Type B pancreatic cell (in vitro differentiated cells): Measurements from ENCODE around the gene ADGRL2. TPM values are rescaled to one million over a fixed set of nuclear protein-coding genes. Genes with fewer than 3 reads are reported as not detected.

Experiments used
- DNase-seq: peaks from one replicate; pipeline ENCODE4 v3.0.0; 2021; ENCODE audit warnings: mixed read lengths; ENCODE audit not compliant: unreplicated experiment; ENCODE audit errors: extremely low spot score
- H3K27ac Mint-ChIP-seq: 2 replicates; pipeline ENCODE4 v1.8.0; 2021; ENCODE audit warnings: mild to moderate bottlenecking, mixed read lengths
- H3K27me3 Mint-ChIP-seq: 2 replicates; pipeline ENCODE4 v1.8.0; 2021; ENCODE audit warnings: mixed read lengths
- H3K36me3 Mint-ChIP-seq: 2 replicates; pipeline ENCODE4 v1.8.0; 2021; ENCODE audit warnings: mixed read lengths
- H3K4me1 Mint-ChIP-seq: one replicate; pipeline ENCODE4 v1.8.0; 2021; ENCODE audit warnings: mixed read lengths; ENCODE audit not compliant: unreplicated experiment
- H3K4me3 Mint-ChIP-seq: 2 replicates; pipeline ENCODE4 v1.8.0; 2021; ENCODE audit warnings: mild to moderate bottlenecking, mixed read lengths
- H3K9me3 Mint-ChIP-seq: 2 replicates; pipeline ENCODE4 v1.8.0; 2021; ENCODE audit warnings: mixed read lengths
- total RNA-seq: library from RNA; stranded (reverse); gene quantifications from 2 replicates; pipeline ENCODE4 v1.2.1, GENCODE V29; 2021; ENCODE audit warnings: low replicate concordance
- TF ChIP-seq, protein P1 (sequence below): fragments of 200-600 bp; sonication (generic); conservative IDR thresholded peaks from 2 replicates; pipeline ENCODE4 v1.5.0; 2021; ENCODE audit warnings: antibody characterized with exemption, mild to moderate bottlenecking

ADGRL2 gene
- total RNA-seq, 1 donor from 2014 or later, result 103 TPM

DNA sequence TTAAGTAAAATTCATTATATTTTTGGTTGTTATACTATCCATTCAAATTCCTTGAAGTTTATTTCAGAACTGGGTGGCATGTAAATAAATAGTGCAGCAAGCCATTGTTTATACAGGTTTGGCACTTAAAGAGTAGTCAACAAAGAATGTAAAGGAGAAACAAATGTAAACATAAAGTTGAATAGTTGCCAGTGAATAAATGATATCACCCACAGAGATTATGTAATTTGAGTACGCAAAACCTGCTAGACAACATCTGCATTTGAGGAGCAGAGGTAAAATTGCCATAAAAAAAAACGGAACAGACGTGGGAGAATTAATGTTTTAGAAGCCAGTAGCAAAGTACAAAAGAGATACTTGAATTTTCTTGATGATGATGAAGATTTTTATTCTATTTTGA, 111.6 kb downstream of the ADGRL2 start:
- peaks cover 11% of the 10 kb centered on the region for H3K4me1 Mint-ChIP-seq

DNA sequence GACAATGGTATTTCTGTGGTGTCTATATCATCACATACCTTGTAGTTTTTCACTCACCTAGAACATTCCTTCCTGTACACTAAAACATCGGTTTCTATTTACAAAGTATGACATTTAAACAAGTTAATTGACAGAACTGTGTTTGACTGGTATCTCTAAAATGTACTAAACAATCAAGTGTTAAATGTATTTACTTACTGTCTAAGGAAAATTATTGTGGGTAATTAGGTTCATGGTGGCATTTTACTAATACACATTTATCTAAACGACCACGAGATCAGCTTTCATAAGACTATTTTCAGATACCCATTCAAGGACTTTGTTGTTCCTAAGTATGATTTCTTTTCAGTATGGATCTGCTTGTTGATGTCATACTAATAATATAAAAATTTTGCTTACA, 115.2 kb downstream of the ADGRL2 start:
- H3K4me3 Mint-ChIP-seq, result no peak overlapping the region
- H3K9me3 Mint-ChIP-seq, result no peaks in the 10 kb centered on the region
- DNase-seq, result no peak
- H3K36me3 Mint-ChIP-seq, result peaks cover 25% of the 10 kb centered on the region
- H3K27me3 Mint-ChIP-seq, result no peaks in the 10 kb centered on the region
- peaks cover 28% of the 10 kb centered on the region for H3K4me1 Mint-ChIP-seq
- no peak overlapping the region for H3K27ac Mint-ChIP-seq
- TF ChIP-seq, protein P1, sequence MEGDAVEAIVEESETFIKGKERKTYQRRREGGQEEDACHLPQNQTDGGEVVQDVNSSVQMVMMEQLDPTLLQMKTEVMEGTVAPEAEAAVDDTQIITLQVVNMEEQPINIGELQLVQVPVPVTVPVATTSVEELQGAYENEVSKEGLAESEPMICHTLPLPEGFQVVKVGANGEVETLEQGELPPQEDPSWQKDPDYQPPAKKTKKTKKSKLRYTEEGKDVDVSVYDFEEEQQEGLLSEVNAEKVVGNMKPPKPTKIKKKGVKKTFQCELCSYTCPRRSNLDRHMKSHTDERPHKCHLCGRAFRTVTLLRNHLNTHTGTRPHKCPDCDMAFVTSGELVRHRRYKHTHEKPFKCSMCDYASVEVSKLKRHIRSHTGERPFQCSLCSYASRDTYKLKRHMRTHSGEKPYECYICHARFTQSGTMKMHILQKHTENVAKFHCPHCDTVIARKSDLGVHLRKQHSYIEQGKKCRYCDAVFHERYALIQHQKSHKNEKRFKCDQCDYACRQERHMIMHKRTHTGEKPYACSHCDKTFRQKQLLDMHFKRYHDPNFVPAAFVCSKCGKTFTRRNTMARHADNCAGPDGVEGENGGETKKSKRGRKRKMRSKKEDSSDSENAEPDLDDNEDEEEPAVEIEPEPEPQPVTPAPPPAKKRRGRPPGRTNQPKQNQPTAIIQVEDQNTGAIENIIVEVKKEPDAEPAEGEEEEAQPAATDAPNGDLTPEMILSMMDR, result no peak

More for the DNA sequence above, 111.6 kb downstream of the ADGRL2 start:
- H3K27me3 Mint-ChIP-seq, result no peaks in the 10 kb centered on the region
- peak overlapping the region; percentile 2 for H3K4me3 Mint-ChIP-seq
- H3K27ac Mint-ChIP-seq, result peak overlapping the region; percentile 20
- H3K36me3 Mint-ChIP-seq, result peaks cover 31% of the 10 kb centered on the region
- DNase-seq, result no peak
- TF ChIP-seq, protein P1, result no peak
- H3K9me3 Mint-ChIP-seq, result no peaks in the 10 kb centered on the region

DNA sequence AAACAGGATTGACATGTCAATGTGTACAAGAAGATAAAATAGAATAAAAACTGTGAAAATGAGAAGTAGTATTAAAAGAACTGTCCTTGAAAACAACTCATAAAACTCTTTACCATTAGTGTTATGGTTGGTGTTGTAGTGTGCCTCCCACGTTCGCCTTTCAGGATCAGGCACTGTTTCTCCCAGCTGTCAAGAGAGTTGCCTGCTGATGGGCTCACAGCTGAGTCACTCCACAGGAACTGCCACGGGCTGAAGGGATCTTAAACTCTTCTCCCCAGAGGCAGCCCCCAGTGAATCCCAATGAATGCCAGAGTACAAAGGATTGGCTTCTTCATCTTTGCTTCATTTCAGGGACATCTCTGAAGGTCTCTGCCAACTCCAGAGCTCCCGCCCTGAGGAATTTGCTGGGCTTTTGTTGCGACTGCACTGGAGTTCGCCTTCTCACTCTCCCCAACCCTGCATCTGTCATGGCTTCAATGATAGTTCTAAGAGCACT, 119.6 kb downstream of the ADGRL2 start:
- Mint-ChIP-seq H3K4me1 (peaks cover 24% of the 10 kb centered on the region), H3K9me3 (no peaks in the 10 kb centered on the region), H3K4me3 (no peak overlapping the region), H3K36me3 (peaks cover 33% of the 10 kb centered on the region), H3K27ac (peak overlapping the region; percentile 49), H3K27me3 (no peaks in the 10 kb centered on the region)
- DNase-seq, result no peak
- TF ChIP-seq, protein P1, result no peak

DNA sequence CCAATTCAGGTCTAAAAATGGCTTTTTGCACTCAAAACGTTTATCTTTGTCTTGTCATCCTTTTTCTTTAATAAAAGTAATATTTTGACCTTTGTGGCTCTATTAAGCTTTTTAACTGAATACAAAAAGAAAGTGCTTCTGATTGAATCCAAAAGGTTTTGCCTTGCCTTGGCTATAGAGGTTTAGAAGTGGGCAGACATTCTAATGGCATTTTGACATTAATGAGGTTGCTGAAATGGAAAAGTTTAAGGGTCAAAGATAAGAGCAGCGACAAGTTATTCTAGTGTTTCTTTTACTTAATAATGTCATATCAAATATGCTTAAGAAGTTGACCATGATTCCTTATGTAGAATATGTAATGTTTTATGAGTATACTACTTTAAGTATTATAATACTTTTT, 120.2 kb downstream of the ADGRL2 start:
- TF ChIP-seq, protein P1, result no peak

DNA sequence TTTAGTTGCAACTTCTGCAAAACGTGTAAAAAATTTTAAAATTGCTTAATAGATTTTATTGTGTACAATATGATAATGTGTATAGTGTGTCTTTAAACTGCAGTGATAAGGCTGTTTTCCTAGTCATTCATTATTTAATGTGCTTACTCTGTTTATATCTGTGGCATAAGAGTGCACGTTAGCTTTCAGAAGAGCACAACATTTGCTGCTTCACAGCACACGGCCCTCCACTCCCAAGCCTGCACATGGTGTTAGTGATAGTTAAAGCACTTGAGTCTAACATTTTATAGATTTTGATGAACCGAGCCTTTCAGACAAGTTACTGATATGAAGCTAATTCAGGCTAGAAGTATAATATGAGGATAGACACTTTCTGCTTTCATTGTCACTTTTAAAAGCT, 120.6 kb downstream of the ADGRL2 start:
- Mint-ChIP-seq H3K9me3 (no peaks in the 10 kb centered on the region), H3K4me3 (no peak overlapping the region), H3K27ac (peak overlapping the region; percentile 1), H3K27me3 (no peaks in the 10 kb centered on the region), H3K36me3 (peaks cover 28% of the 10 kb centered on the region), H3K4me1 (peaks cover 18% of the 10 kb centered on the region)
- TF ChIP-seq, protein P1, result no peak
- no peak for DNase-seq

More for the DNA sequence above, 120.2 kb downstream of the ADGRL2 start:
- Mint-ChIP-seq H3K4me3 (no peak overlapping the region), H3K9me3 (no peaks in the 10 kb centered on the region), H3K36me3 (peaks cover 29% of the 10 kb centered on the region), H3K27ac (no peak overlapping the region), H3K27me3 (no peaks in the 10 kb centered on the region), H3K4me1 (peaks cover 19% of the 10 kb centered on the region)
- DNase-seq, result no peak
